HG02852 (cell line): ENCODE measurements around the gene VTCN1.
"Not testable (repeated sequence)": the region's sequence is repeated elsewhere in the genome, so short reads cannot be mapped to it uniquely, and the experiment has no call there.

Experiments
- ATAC-seq: cut with Tn5 transposase; IDR thresholded peaks from one replicate; pipeline ENCODE4 v1.9.1; 2021; ENCODE audit warnings: mild to moderate bottlenecking, moderate library complexity; ENCODE audit not compliant: unreplicated experiment

The VTCN1 gene

GRCh38 chr1:117169871-117170596, 40.7 kb downstream of the VTCN1 start:
- ATAC-seq = no peak

GRCh38 chr1:117167402-117167801, 43.3 kb downstream of the VTCN1 start:
- ATAC-seq = no peak

GRCh38 chr1:117166076-117166475, 44.7 kb downstream of the VTCN1 start:
- no peak for ATAC-seq

GRCh38 chr1:117164209-117164608, 46.5 kb downstream of the VTCN1 start:
- ATAC-seq = no peak

- ATAC-seq = no peak
Measured at GRCh38 chr1:117162816-117163215, 47.9 kb downstream of the VTCN1 start.

- no peak for ATAC-seq
Measured at GRCh38 chr1:117161887-117162286, 48.8 kb downstream of the VTCN1 start.

GRCh38 chr1:117151305-117151704, 59.4 kb downstream of the VTCN1 start:
- ATAC-seq = not testable (repeated sequence)

- ATAC-seq = no peak
Measured at GRCh38 chr1:117150316-117150715, 60.4 kb downstream of the VTCN1 start.

- ATAC-seq = no peak
Measured at GRCh38 chr1:117147856-117148588, 62.7 kb downstream of the VTCN1 start.

- no peak for ATAC-seq
Measured at GRCh38 chr1:117147341-117147831, 63.3 kb downstream of the VTCN1 start.

- no peak for ATAC-seq
Measured at GRCh38 chr1:117146575-117147340, 64.0 kb downstream of the VTCN1 start.

GRCh38 chr1:117146072-117146471, 64.7 kb downstream of the VTCN1 start:
- no peak for ATAC-seq

GRCh38 chr1:117143871-117144270, 66.9 kb downstream of the VTCN1 start:
- no peak for ATAC-seq

GRCh38 chr1:117143172-117143571, 67.6 kb downstream of the VTCN1 start:
- no peak for ATAC-seq

- ATAC-seq = no peak
Measured at GRCh38 chr1:117142200-117142599, 68.5 kb downstream of the VTCN1 start.

- no peak for ATAC-seq
Measured at GRCh38 chr1:117138561-117138960, 72.2 kb downstream of the VTCN1 start.

- no peak for ATAC-seq
Measured at GRCh38 chr1:117138106-117138505, 72.6 kb downstream of the VTCN1 start.

- no peak for ATAC-seq
Measured at GRCh38 chr1:117137281-117137855, 73.4 kb downstream of the VTCN1 start.

- no peak for ATAC-seq
Measured at GRCh38 chr1:117136749-117137148, 74.0 kb downstream of the VTCN1 start.

- ATAC-seq = no peak
Measured at GRCh38 chr1:117135329-117135728, 75.4 kb downstream of the VTCN1 start.

GRCh38 chr1:117130526-117130925, 80.2 kb downstream of the VTCN1 start:
- no peak for ATAC-seq
